ENCODE results near the gene ATP13A4. TPM values are rescaled to one million over a fixed set of nuclear protein-coding genes. Genes with fewer than 3 reads are reported as not detected.
"Not testable (repeated sequence)": the region's sequence is repeated elsewhere in the genome, so short reads cannot be mapped to it uniquely, and the experiment has no call there.

ATP13A4 gene
- total RNA-seq, 4 donors from 2014 or later: 0.56 TPM; not detected in 3

DNA sequence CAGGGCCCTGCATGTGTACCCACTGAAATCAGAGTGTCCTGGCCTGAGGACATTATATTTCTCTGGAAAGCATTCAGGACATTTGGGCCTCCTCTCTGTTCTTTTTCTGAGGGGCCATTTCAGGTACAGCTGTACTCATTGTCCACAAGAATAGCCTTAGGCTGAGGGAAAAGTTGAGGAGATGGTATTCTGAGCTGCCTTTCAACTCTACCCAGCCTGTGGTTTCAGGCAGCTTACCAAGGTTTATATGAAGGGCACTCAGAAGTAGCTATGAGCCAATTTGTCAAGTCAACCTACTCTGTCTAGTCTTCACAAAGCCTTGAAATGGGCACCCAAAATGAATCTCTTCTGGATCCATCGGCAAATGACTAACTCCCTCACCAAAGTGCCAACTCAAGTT, 9.4 kb downstream of the ATP13A4 start:
- Histone ChIP-seq H3K9me3 (no peaks in the 10 kb centered on the region), H3K4me3 (no peak overlapping the region), H3K36me3 (no peaks in the 10 kb centered on the region), H3K4me1 (no peaks in the 10 kb centered on the region), H3K27me3 (no peaks in the 10 kb centered on the region), H3K27ac (no peak overlapping the region)
- intact Hi-C loops (cut with DNase I; ENCODE audit: low total_unique reads) (no loop called here), in situ Hi-C loops (cut with MboI; ENCODE audit: low sequenced_read_pairs in 4 of 4) (no loop called here)
- TF ChIP-seq, protein P1, sequence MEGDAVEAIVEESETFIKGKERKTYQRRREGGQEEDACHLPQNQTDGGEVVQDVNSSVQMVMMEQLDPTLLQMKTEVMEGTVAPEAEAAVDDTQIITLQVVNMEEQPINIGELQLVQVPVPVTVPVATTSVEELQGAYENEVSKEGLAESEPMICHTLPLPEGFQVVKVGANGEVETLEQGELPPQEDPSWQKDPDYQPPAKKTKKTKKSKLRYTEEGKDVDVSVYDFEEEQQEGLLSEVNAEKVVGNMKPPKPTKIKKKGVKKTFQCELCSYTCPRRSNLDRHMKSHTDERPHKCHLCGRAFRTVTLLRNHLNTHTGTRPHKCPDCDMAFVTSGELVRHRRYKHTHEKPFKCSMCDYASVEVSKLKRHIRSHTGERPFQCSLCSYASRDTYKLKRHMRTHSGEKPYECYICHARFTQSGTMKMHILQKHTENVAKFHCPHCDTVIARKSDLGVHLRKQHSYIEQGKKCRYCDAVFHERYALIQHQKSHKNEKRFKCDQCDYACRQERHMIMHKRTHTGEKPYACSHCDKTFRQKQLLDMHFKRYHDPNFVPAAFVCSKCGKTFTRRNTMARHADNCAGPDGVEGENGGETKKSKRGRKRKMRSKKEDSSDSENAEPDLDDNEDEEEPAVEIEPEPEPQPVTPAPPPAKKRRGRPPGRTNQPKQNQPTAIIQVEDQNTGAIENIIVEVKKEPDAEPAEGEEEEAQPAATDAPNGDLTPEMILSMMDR (IDR thresholded peaks at IDR 0.05 in 4 of 5, conservative IDR thresholded peaks at IDR 0.05 in 1 of 5): no peak
- TF ChIP-seq POLR2A (IDR thresholded peaks at IDR 0.05): no peak
- DNase-seq (no peak), ATAC-seq (no peak)

- Histone ChIP-seq H3K4me1 (no peaks in the 10 kb centered on the region), H3K36me3 (no peaks in the 10 kb centered on the region), H3K27me3 (no peaks in the 10 kb centered on the region), H3K4me3 (no peak overlapping the region), H3K27ac (no peak overlapping the region), H3K9me3 (no peaks in the 10 kb centered on the region)
- in situ Hi-C loops (cut with MboI; ENCODE audit: low sequenced_read_pairs in 4 of 4): no loop called here
- intact Hi-C loops (cut with DNase I; ENCODE audit: low total_unique reads): no loop called here
- ATAC-seq: no peak
- TF ChIP-seq, protein P1 (IDR thresholded peaks at IDR 0.05 in 4 of 5, conservative IDR thresholded peaks at IDR 0.05 in 1 of 5): no peak
- TF ChIP-seq POLR2A (IDR thresholded peaks at IDR 0.05): no peak
- no peak for DNase-seq
Observed at GRCh38 chr3:193544289-193544688, 10.4 kb downstream of the ATP13A4 start.

DNA sequence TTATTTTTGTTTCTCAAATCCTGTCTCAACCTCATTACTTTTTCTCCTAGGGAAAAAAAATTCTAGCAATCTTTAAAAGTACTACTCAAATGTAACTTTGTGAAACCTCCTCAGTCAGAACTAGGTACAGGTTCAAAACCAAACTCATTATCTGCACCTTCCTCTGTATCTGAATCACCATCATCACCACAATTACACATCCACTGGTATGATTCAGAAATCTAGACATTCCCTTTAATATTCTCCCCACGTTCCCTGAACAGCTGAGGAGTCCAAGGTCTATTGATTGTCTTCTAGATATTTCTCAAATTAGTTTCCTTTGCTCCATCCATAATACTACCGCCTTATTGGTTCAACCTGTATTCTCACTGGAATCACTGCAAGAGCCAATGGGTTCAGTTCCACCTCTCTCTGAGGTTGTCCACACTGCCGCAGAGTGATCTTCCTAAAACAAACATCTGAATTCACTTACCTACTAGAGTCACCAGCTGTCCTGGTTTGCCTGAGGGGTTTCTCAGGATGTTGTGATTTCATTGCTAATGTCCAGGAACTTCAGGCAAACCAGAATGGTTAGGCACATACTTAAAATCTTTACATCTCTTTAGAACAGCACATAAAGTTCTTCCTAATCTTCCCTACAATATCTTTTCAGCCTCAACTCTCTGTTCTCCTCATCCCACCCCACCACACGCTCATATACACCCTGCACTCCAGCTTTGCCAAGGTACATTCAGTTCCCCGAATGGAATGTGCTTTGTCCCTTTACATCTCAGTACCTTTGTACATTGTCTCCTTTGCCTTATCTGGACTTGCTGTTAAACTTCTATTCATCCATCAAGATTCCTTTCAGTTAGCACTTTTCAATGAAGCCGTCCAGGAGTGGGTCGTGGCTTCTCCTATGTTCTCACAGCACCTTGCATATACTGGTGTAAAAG, 24.2 kb downstream of the ATP13A4 start:
- ATAC-seq: no peak
- Histone ChIP-seq H3K27me3 (no peaks in the 10 kb centered on the region), H3K4me3 (no peak overlapping the region), H3K36me3 (no peaks in the 10 kb centered on the region), H3K9me3 (no peaks in the 10 kb centered on the region), H3K4me1 (no peaks in the 10 kb centered on the region), H3K27ac (no peak overlapping the region)
- in situ Hi-C loops (cut with MboI; ENCODE audit: low sequenced_read_pairs in 4 of 4): no loop called here
- no peak for TF ChIP-seq POLR2A (IDR thresholded peaks at IDR 0.05)
- intact Hi-C loops (cut with DNase I; ENCODE audit: low total_unique reads): no loop called here
- no peak for DNase-seq

DNA sequence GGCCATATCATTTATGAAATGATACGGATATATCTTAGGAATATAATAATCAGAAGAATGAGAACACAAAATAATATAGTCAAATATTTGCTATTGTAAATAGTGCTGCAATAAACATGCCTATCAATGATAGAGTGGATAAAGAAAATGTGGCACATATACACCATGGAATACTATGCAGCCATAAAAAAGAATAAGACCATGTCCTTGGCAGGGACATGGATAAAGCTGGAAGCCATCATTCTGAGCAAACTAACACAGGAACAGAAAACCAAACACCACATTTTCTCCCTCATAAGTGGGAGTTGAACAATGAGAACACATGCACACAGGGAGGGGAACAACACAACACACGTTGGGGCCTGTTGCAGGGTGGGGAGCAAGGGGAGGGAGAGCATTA, 28.6 kb downstream of the ATP13A4 start:
- H3K27ac ChIP-seq; H3K36me3 ChIP-seq; DNase-seq; H3K4me3 ChIP-seq; in situ Hi-C loops (cut with MboI; ENCODE audit: low sequenced_read_pairs in 4 of 4); ATAC-seq; H3K27me3 ChIP-seq; H3K4me1 ChIP-seq; H3K9me3 ChIP-seq; intact Hi-C loops (cut with DNase I; ENCODE audit: low total_unique reads): not testable (repeated sequence)

DNA sequence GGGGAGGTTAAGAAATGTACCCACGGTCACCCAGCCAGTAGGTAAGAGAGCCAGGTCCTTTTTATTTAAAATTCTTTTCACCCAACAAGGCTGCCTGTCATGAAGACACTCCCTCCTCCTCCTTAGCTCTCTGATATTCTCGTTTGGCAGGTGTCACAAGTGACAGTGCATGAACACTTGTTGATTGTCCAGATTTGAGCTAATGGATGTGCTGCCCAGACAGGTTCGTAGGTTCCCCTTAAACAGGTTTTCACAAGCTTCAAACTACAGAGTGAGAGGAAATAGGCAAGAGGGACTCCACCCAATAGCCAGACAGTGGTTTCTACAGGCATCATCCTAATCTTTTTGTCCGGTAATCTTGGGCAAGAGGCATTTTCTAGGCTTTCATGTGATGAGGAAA, 32.2 kb downstream of the ATP13A4 start:
- no peak for TF ChIP-seq POLR2A (IDR thresholded peaks at IDR 0.05)
- TF ChIP-seq, protein P1 (IDR thresholded peaks at IDR 0.05 in 4 of 5, conservative IDR thresholded peaks at IDR 0.05 in 1 of 5): no peak
- ATAC-seq: no peak
- DNase-seq: no peak
- Histone ChIP-seq H3K27me3 (no peaks in the 10 kb centered on the region), H3K4me1 (no peaks in the 10 kb centered on the region), H3K4me3 (no peak overlapping the region), H3K36me3 (no peaks in the 10 kb centered on the region), H3K27ac (no peak overlapping the region), H3K9me3 (no peaks in the 10 kb centered on the region)
- intact Hi-C loops (cut with DNase I; ENCODE audit: low total_unique reads) (no loop called here), in situ Hi-C loops (cut with MboI; ENCODE audit: low sequenced_read_pairs in 4 of 4) (no loop called here)

Data from gastrocnemius medialis (tissue), 4 donors.